Vagina (tissue), 2 donors: ENCODE data around the gene BTF3L4. TPM values are rescaled to one million over a fixed set of nuclear protein-coding genes. Genes with fewer than 3 reads are reported as not detected.

Experiments used
- DNase-seq, 2 donors: peaks; one replicate each; pipeline ENCODE4 v3.0.0-alpha.2; 2017; ENCODE audit errors: extremely low spot score in 2 of 2
- H3K27ac ChIP-seq: fragments of 200-600 bp; sonication (generic); one replicate; pipeline ENCODE4 v1.5.1; 2019
- H3K27me3 ChIP-seq: fragments of 200-600 bp; sonication (generic); one replicate; pipeline ENCODE4 v1.5.1; 2019
- H3K36me3 ChIP-seq, 2 donors: fragments of 200-600 bp; sonication (generic); one replicate each; pipeline ENCODE4 v1.5.1; 2017 to 2019
- H3K4me1 ChIP-seq: fragments of 200-600 bp; sonication (generic); one replicate; pipeline ENCODE4 v1.5.1; 2019
- H3K4me3 ChIP-seq, 2 donors: fragments of 200-600 bp; sonication (generic); 1 replicate in 1 of 2; 2 replicates in 1 of 2; pipeline ENCODE4 v1.5.1; 2016 to 2019
- H3K9me3 ChIP-seq: fragments of 200-600 bp; sonication (generic); one replicate; pipeline ENCODE4 v1.5.1; 2019
- POLR2A ChIP-seq, 2 donors: fragments of 450-650 bp; IDR thresholded peaks; one replicate each; pipeline ENCODE4 v1.6.1; 2017; ENCODE audit warnings: antibody characterized with exemption in 2 of 2, mild to moderate bottlenecking in 2 of 2, moderate library complexity in 2 of 2
- POLR2AphosphoS5 ChIP-seq, 2 donors: sonication (generic); formaldehyde crosslinking; IDR thresholded peaks; one replicate each; pipeline ENCODE4 v1.9.0; 2017; ENCODE audit warnings: antibody characterized with exemption in 2 of 2, mild to moderate bottlenecking in 2 of 2, low read depth in 1 of 2; ENCODE audit not compliant: insufficient read depth in 1 of 2
- intact Hi-C: fragments of 100-400 bp; cut with DNase I; formaldehyde crosslinking; loops from one replicate; pipeline ENCODE4 v1.15.1; 2023
- total RNA-seq: library from RNA; depleted of rRNA; stranded (reverse); fragments of >200 nt; gene quantifications from one replicate; pipeline ENCODE4 v1.2.3, GENCODE V29; 2016
- TF ChIP-seq, protein P1 (sequence below), 3 experiments: fragments of 450-650 bp in 2 of 3; fragments of 200-600 bp in 1 of 3; sonication (generic) in 1 of 3; IDR thresholded peaks; one replicate each; pipeline ENCODE4 v1.5.1; 2017 to 2019; ENCODE audit warnings: antibody characterized with exemption in 3 of 3, mild to moderate bottlenecking in 2 of 3, moderate library complexity in 2 of 3

BTF3L4 gene
- total RNA-seq, 1 donor from 2014 or later, result 24.3 TPM

DNA sequence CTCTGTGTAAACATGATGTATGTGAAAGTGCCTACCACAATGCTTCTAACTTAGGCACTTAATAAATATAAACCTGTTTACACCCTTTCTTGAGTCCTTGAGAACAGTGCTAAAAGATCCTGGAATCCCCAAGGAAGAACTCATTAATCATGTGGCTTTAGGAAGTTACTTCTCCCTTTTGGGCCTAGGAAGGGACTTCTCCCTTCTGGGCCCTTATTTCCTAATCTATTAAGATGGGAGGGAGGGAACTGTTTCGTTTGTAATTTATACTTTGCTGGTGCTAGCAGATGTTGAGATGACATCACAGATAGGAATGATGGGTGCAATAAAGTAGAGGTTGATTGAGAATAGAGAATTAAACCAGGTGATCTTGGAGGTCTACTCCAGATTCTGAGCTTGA is 1.2 kb downstream of the BTF3L4 start:
- peaks cover 0 to 15% of the 10 kb centered on the region in 2 donors for H3K36me3 ChIP-seq
- intact Hi-C loops, result no loop called here
- no peaks in the 10 kb centered on the region for H3K9me3 ChIP-seq
- peaks cover 50% of the 10 kb centered on the region for H3K4me1 ChIP-seq
- peak overlapping the region; percentile 79 to 99 for H3K4me3 ChIP-seq
- DNase-seq, result no peak
- H3K27ac ChIP-seq, result peak overlapping the region; percentile 92
- H3K27me3 ChIP-seq, result no peaks in the 10 kb centered on the region
- TF ChIP-seq POLR2A (IDR thresholded peaks at IDR 0.05), result no peak
- TF ChIP-seq, protein P1, sequence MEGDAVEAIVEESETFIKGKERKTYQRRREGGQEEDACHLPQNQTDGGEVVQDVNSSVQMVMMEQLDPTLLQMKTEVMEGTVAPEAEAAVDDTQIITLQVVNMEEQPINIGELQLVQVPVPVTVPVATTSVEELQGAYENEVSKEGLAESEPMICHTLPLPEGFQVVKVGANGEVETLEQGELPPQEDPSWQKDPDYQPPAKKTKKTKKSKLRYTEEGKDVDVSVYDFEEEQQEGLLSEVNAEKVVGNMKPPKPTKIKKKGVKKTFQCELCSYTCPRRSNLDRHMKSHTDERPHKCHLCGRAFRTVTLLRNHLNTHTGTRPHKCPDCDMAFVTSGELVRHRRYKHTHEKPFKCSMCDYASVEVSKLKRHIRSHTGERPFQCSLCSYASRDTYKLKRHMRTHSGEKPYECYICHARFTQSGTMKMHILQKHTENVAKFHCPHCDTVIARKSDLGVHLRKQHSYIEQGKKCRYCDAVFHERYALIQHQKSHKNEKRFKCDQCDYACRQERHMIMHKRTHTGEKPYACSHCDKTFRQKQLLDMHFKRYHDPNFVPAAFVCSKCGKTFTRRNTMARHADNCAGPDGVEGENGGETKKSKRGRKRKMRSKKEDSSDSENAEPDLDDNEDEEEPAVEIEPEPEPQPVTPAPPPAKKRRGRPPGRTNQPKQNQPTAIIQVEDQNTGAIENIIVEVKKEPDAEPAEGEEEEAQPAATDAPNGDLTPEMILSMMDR (IDR thresholded peaks at IDR 0.05), result no peak
- TF ChIP-seq POLR2AphosphoS5 (IDR thresholded peaks at IDR 0.05; ENCODE audit: insufficient read depth in 1 of 2, low read depth in 1 of 2), result no peak

DNA sequence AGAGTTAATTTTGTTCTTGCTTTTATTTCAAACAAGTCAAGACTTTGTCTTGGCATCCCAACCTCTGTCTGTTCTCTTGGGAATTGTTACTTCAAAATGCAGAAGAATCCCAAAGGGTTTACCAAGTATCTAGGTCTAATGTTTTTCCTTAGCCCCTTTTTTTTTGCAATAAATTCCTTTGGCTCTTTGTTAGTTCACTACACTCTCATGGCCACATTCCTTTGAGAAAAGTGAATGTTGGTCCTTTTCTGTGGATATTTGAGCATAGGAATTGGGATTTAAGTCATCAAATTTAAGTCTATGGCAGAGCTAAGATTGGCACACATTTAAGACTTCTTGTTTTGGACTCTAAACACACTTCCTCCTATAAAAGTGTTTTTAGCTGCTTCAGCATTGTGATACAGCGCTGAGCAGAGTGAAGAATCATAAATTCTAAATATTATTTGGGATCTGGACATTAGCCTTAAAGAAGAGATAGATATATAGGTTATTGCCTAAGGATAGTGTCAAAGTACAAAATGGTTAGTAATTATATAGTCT is 1.9 kb downstream of the BTF3L4 start:
- peaks cover 0 to 22% of the 10 kb centered on the region in 2 donors for H3K36me3 ChIP-seq
- intact Hi-C loops, result no loop called here
- peaks cover 50% of the 10 kb centered on the region for H3K4me1 ChIP-seq
- no peak for TF ChIP-seq POLR2A (IDR thresholded peaks at IDR 0.05)
- TF ChIP-seq, protein P1 (IDR thresholded peaks at IDR 0.05), result no peak
- no peak for TF ChIP-seq POLR2AphosphoS5 (IDR thresholded peaks at IDR 0.05; ENCODE audit: insufficient read depth in 1 of 2, low read depth in 1 of 2)
- H3K4me3 ChIP-seq, result peak overlapping the region in 1 of 2 donors; percentile 99
- H3K9me3 ChIP-seq, result no peaks in the 10 kb centered on the region
- H3K27me3 ChIP-seq, result no peaks in the 10 kb centered on the region
- DNase-seq, result no peak
- no peak overlapping the region for H3K27ac ChIP-seq

GRCh38 chr1:52059321-52059720 is 3.2 kb downstream of the BTF3L4 start:
- intact Hi-C loops, result no loop called here
- DNase-seq, result no peak
- peaks cover 37% of the 10 kb centered on the region for H3K4me1 ChIP-seq
- TF ChIP-seq POLR2AphosphoS5 (IDR thresholded peaks at IDR 0.05; ENCODE audit: insufficient read depth in 1 of 2, low read depth in 1 of 2), result peak in 1 of 2 donors; percentile 27
- TF ChIP-seq POLR2A (IDR thresholded peaks at IDR 0.05), result no peak
- TF ChIP-seq, protein P1 (IDR thresholded peaks at IDR 0.05), result no peak
- H3K36me3 ChIP-seq, result peaks cover 0 to 28% of the 10 kb centered on the region in 2 donors
- H3K9me3 ChIP-seq, result no peaks in the 10 kb centered on the region
- H3K4me3 ChIP-seq, result no peak overlapping the region
- H3K27me3 ChIP-seq, result no peaks in the 10 kb centered on the region
- no peak overlapping the region for H3K27ac ChIP-seq

DNA sequence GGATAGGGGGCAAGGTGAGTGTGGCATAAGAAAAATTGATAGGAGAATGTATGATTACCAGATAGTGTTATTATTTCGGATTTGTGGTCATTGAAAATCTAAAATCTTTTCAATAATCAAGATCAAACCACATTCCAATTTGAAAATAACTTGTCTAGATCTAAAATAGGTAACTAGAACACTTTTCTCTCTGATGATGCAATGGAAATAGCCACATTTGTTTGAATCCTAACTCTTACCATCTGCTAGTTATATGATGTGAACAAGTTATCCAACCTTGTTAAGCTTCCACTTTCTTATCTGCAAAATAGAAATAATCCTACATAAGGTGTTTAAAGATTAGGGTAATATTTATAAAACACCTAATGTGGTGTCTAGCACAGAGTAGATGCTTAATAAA is 3.8 kb downstream of the BTF3L4 start:
- H3K4me3 ChIP-seq, result no peak overlapping the region
- no peaks in the 10 kb centered on the region for H3K9me3 ChIP-seq
- peaks cover 0 to 33% of the 10 kb centered on the region in 2 donors for H3K36me3 ChIP-seq
- no peaks in the 10 kb centered on the region for H3K27me3 ChIP-seq
- no peak overlapping the region for H3K27ac ChIP-seq
- H3K4me1 ChIP-seq, result peaks cover 33% of the 10 kb centered on the region
- TF ChIP-seq POLR2A (IDR thresholded peaks at IDR 0.05) (no peak), POLR2AphosphoS5 (IDR thresholded peaks at IDR 0.05; ENCODE audit: insufficient read depth in 1 of 2, low read depth in 1 of 2) (no peak)
- TF ChIP-seq, protein P1 (IDR thresholded peaks at IDR 0.05), result no peak
- intact Hi-C loops, result no loop called here
- no peak for DNase-seq

- no peaks in the 10 kb centered on the region for H3K9me3 ChIP-seq
- H3K27me3 ChIP-seq, result no peaks in the 10 kb centered on the region
- no peak overlapping the region for H3K4me3 ChIP-seq
- H3K27ac ChIP-seq, result no peak overlapping the region
- peaks cover 0 to 42% of the 10 kb centered on the region in 2 donors for H3K36me3 ChIP-seq
- peaks cover 33% of the 10 kb centered on the region for H3K4me1 ChIP-seq
- intact Hi-C loops, result no loop called here
- DNase-seq, result no peak
- TF ChIP-seq, protein P1 (IDR thresholded peaks at IDR 0.05), result no peak
- TF ChIP-seq POLR2A (IDR thresholded peaks at IDR 0.05) (no peak), POLR2AphosphoS5 (IDR thresholded peaks at IDR 0.05; ENCODE audit: insufficient read depth in 1 of 2, low read depth in 1 of 2) (no peak)
These were observed 4.7 kb downstream of the BTF3L4 start for GRCh38 chr1:52060822-52061221.
